WERI-Rb-1 (cell line): Measurements from ENCODE around the gene NOL4L.

ENCODE experiments used
- DNase-seq: peaks from one replicate; pipeline ENCODE4 v3.0.0-alpha.2; 2020
- H3K27ac ChIP-seq: fragments of 250-450 bp; sonication (Bioruptor Pico); 2 replicates; pipeline ENCODE4 v1.5.1; 2020; ENCODE audit warnings: mild to moderate bottlenecking, moderate library complexity
- H3K27me3 ChIP-seq: fragments of 250-450 bp; sonication (Bioruptor Pico); 2 replicates; pipeline ENCODE4 v1.5.1; 2021; ENCODE audit warnings: mild to moderate bottlenecking, low read depth, moderate library complexity; ENCODE audit not compliant: insufficient read depth, severe bottlenecking
- H3K36me3 ChIP-seq: fragments of 250-450 bp; sonication (Bioruptor Pico); 2 replicates; pipeline ENCODE4 v1.5.1; 2020; ENCODE audit warnings: mild to moderate bottlenecking, moderate library complexity
- H3K4me3 ChIP-seq: 2 replicates; pipeline ENCODE4 v1.5.1; 2011; ENCODE audit warnings: low read depth, mild to moderate bottlenecking, control low read depth, low read length
- H3K9me3 ChIP-seq: fragments of 250-450 bp; sonication (Bioruptor Pico); 2 replicates; pipeline ENCODE4 v1.5.1; 2021; ENCODE audit warnings: mild to moderate bottlenecking, moderate library complexity; ENCODE audit not compliant: severe bottlenecking
- CTCF ChIP-seq: IDR thresholded peaks from 2 replicates; pipeline ENCODE4 v1.5.1; 2011; ENCODE audit warnings: low read depth, mild to moderate bottlenecking, control low read depth, inconsistent platforms, low read length

Gene NOL4L

DNA sequence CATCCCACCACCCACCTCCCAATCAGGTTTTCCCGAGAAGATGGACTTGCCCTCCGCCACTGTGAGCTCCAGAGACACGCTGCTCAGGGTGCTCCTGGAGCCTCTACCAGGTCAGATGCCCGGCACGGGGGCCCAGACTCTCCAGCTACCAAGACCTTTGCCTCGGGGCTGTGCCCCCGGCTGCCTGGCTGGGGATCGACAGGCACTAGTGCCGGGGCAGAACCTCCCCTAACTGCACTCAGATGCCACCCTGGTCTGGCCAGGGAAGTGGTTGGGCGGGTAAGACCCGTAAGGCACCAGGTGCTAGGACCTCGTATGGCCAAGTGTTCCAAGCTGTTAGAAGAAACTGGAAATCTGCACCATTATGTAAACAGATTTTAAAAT is 126.3 kb downstream of the NOL4L start:
- Histone ChIP-seq H3K27ac (peak overlapping the region; percentile 96), H3K36me3 (peaks cover 49% of the 10 kb centered on the region), H3K4me3 (no peak overlapping the region), H3K9me3 (no peaks in the 10 kb centered on the region), H3K27me3 (no peaks in the 10 kb centered on the region)
- no peak for DNase-seq
- TF ChIP-seq CTCF, result no peak

DNA sequence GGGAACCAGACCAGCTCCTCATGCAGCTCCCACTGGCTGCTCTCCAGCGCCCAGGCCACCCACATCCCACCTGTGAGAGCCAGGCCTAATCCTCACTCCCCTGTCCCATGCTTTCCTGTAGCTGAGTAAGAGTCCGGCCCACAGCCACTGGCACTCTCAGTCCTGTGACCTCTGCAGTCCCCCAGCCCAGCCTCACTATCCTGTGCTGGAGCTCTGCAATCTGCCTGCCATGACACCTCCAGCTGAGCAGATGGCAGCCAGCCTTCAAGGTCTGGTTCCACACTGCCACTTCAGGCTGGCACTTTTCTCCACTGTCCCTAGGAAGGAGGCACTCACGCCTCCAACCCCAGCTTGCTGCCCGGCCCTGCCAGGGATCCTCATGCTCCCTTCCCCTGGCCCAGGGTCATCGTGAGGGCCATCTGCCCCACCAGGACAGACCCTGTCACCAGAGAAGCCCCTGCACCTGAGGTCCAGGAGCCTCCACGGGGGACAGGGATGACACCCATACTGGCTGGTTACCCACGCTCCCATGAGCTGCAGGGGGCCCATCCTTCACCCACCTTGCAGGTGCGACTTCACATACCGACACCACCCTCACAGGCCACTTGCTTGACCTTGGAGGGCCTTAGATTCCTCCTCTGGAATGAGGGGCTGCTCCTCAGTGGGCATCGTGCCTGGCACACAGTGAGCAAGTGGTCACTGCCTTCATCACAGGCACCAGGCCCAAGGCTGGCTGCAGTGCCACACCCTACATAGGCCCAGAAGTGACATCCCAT is 126.9 kb downstream of the NOL4L start:
- DNase-seq, result peak; percentile 36
- Histone ChIP-seq H3K36me3 (peaks cover 50% of the 10 kb centered on the region), H3K4me3 (peak overlapping the region; percentile 40)

GRCh38 chr20:32457479-32457986 is 127.6 kb downstream of the NOL4L start:
- Histone ChIP-seq H3K27me3 (no peaks in the 10 kb centered on the region), H3K27ac (peak overlapping the region; percentile 96), H3K9me3 (no peaks in the 10 kb centered on the region), H3K36me3 (peaks cover 54% of the 10 kb centered on the region), H3K4me3 (peak overlapping the region; percentile 40)
- TF ChIP-seq CTCF, result no peak
- DNase-seq, result peak; percentile 96

More for the DNA sequence above, 126.9 kb downstream of the NOL4L start:
- Histone ChIP-seq H3K27ac (peak overlapping the region; percentile 96), H3K27me3 (no peaks in the 10 kb centered on the region), H3K9me3 (no peaks in the 10 kb centered on the region)
- TF ChIP-seq CTCF, result no peak

GRCh38 chr20:32456869-32457478 is 128.2 kb downstream of the NOL4L start:
- H3K36me3 ChIP-seq, result peaks cover 56% of the 10 kb centered on the region
- no peaks in the 10 kb centered on the region for H3K27me3 ChIP-seq
- TF ChIP-seq CTCF, result peak; percentile 81
- peak; percentile 91 for DNase-seq
- H3K27ac ChIP-seq, result peak overlapping the region; percentile 96
- no peaks in the 10 kb centered on the region for H3K9me3 ChIP-seq
- peak overlapping the region; percentile 40 for H3K4me3 ChIP-seq

DNA sequence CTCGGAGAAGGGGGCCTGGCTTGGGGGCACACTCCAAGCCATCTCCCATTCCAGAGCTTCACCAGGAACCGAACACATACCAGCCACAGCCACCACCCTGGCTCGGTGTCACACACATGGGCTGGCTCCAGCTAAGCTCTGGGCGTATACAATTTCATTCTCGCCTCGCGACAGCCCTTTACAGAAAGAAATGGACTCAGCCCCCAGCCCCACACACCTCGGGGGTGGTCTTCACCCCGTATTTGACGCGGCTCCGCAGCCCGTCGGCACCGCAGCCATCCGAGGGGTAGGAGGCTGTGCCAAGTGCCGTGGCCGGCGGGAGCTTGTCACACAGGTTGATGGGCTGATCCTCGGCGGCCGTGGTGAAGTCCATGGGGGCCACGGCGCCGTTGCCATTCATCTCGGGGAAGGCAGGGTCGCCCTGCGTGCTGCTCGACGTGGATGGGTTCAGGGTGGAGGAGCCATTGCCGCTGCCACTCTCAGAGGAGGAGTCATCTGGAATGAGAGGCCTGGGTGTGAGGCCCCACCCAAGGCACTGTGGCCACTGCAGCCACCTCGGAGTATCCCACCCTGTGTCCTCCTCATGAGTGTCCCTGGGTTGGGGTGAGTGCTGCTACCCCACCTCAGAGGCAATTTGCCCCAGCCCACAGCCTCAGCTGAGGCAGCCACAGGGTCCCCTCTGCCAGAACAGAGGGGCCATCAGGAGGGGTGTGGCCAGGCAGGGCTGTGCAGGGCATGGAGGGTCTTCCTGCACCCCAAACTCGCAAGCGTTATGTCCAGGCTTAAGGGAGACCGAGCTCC is 129.0 kb downstream of the NOL4L start:
- Histone ChIP-seq H3K9me3 (no peaks in the 10 kb centered on the region), H3K4me3 (no peak overlapping the region), H3K27me3 (no peaks in the 10 kb centered on the region), H3K36me3 (peaks cover 64% of the 10 kb centered on the region), H3K27ac (peak overlapping the region; percentile 96)
- DNase-seq, result no peak
- TF ChIP-seq CTCF, result no peak
